HG03457 (cell line): Measurements from ENCODE around the gene ZSWIM3.
A peak's percentile ranks its signal among the peaks of the same experiment; 100 is the strongest.
"Not testable (repeated sequence)": the region's sequence is repeated elsewhere in the genome, so short reads cannot be mapped to it uniquely, and the experiment has no call there.

ENCODE experiments used
- ATAC-seq: cut with Tn5 transposase; IDR thresholded peaks from one replicate; pipeline ENCODE4 v1.9.1; 2021; ENCODE audit warnings: moderate number of reproducible peaks; ENCODE audit not compliant: unreplicated experiment

The ZSWIM3 gene

DNA sequence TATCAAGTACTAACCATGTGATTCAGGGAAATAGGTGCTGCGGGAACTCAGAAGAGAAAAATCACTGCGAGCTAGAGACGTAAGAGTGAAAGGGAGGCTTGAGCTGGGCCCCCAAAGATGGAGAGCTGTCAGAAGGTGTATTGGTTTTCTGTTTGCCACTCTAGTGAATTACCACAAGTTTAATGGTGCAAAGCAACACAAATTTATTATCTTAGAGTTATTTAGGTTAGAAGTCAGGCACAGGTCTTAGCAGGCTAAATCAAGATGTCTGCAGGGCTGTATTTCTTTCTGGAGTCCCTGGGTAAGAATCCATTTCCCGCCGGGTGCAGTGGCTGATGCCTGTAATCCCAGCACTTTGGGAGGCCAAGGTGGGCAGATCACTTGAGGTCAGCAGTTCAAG lies 2.5 kb downstream of the ZSWIM3 start:
- no peak for ATAC-seq

DNA sequence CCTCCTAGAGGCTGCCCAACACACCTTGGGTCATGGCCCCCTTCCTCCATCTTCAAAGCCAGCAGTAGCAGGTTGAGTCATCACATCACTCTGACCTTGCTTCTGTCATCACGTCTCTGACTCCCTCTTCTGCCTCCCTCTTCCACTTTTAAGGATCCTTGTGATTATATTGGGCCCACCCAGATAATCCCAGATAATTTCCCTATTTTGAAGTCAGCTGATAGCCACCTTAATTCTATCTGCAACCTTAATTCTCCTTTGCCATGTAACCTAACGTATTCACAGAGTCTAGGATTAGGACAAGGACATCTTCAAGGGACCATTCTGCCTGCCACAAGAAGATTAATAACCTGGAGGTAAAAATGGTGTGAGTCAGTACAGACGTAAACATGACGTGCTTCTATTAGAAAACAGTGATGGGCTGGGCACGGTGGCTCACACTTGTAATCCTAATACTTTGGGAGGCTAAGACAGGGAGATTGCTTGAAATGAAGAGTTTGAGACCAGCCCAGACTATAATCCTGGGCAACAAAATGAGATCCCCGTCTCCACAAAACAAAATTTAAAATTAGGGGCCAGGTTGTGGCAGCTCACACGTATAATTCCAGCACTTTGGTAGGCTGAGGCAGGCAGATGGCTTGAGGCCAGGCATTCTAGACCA lies 3.3 kb downstream of the ZSWIM3 start:
- no peak for ATAC-seq

DNA sequence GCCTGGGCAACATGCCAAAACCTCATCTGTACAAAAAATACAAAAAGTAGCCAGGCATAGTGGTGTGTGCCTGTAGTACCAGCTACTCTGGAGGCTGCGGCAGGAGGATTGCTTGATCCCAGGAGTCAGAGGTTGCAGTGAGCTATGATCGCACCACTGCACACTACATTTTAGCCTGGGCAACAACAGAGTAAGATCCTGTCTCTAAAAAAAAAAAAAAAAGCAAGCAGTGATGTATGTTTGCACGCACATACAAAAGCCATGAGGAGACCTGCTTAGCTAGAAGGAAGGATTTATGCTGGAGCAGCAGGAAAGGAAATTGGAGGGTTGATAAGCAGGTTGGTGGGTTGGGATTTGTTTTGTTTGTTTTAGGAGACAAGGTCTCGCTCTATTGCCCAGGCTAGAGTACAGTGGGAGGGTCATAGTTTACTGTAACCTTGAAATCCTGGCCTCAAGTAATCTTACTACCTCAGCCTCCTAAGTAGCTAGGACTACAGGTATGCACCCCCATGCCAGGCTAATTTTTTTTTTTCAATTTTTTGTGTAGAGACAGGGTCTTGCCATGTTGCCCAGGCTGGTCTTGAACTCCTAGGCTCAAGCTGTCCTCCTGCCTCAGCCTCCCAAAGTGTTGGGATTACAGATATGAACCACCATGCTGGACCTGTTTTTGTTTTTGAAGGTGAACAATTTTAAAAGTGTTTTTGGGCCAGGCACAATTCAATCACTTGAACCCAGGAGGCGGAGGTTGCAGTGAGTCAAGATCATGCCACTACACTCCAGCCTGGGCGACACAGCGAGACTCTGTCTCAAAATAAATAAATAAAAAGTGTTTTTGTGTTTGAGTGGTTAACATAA lies 4.0 kb downstream of the ZSWIM3 start:
- no peak for ATAC-seq

DNA sequence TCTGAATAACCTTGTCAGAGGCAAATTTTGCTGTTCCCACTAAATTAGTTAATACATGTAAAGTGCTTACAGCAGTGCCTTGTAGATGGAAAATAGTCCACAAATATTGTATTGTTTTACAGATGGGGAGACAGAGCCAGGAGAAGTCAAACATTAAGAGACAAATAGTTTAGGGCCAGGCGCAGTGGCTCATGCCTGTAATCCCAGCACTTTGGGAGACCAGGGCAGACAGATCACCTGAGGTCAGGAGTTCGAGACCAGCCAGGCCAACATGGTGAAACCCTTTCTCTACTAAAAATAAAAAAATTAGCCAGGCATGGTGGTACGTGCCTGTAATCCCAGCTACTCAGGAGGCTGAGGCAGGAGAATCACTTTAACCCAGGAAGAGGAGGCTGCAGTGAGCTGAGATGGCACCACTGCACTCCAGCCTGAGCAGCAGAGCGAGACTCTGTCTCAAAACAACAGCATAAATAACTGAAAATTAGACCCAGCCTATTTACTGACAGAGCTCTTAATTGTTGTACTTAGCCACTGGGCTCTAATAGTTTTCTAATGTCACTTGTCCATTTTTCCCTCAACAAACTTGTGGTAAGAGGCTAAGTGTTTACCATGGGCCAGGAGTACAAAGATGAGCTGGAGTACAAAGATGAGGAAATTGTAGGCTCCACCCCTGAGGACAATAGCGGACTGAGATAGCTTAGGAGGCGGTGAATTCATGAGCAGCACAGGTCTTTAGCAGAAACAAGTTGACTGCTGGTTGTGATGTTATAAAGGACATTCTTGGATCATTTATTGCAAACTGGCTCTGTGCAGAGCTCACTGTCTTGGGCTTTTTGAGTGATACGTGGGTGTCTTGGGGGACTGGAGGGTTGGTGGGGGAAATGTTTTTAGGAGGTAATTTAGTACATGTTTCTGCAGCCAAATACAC lies 6.4 kb downstream of the ZSWIM3 start:
- ATAC-seq: no peak

DNA sequence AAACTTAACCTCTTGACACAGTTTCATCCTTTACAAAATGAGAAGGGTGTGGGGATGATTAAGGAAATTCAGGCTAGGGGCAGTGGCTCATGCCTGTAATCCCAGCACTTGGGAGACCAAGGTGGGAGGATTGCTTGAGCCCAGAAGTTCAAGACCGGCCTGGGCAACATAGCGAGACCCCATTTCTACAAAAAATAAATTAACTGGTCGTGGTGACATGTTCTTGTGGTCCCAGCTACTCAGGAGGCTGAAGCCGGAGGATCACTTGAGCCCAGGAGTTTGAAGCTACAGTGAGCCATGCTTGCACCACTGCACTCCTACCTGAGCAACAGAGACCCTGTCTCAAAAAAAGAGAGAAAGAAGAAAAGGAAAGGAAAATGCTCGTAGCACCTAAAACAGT lies 9.0 kb downstream of the ZSWIM3 start:
- ATAC-seq: no peak

DNA sequence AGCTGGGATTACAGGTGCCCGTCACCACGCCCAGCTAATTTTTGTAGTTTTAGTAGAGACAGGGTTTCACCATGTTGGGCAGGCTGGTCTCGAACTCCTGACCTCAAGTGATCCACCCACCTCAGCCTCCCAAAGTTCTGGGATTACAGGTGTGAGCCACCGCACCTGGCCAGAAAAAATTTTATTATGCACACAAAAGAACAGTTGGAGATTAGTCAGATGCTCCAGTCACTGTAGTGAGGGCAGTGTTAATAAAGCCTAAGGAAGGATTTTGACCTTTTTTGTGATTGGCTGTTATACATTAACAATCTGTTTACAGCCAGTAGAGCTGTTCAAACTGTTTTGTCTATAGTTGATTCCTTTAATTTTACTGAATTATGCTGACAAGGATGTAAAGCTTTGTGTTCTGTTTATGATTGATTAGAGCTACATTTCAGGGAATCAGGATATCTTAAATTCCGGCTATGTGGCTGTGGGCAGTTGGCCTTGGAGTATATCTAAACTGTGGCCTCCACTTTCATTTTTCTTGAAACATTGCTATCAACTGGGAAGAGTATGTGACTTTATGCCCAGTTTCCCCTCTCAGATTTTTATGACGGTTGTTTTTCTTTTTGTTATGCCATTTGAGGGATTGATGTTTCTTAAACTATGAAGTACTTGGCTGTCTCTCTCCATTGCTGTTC lies 9.9 kb downstream of the ZSWIM3 start:
- no peak for ATAC-seq

DNA sequence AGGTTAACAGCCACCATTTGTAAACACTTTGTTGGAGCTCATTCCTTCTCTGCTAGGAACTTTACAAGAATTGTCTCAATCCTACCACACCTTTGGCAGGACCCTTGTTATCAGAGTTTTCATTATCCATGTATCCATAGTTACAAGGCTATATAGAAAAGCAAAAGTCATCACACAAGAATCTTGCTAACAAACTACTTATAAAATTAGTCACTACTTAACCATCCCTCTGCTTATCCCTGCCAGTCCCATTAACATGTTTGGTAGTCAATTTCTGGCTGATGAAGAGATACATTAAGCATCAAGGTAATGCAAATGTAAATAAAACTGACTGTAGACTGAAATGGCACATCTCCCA lies 10.4 kb downstream of the ZSWIM3 start:
- no peak for ATAC-seq

DNA sequence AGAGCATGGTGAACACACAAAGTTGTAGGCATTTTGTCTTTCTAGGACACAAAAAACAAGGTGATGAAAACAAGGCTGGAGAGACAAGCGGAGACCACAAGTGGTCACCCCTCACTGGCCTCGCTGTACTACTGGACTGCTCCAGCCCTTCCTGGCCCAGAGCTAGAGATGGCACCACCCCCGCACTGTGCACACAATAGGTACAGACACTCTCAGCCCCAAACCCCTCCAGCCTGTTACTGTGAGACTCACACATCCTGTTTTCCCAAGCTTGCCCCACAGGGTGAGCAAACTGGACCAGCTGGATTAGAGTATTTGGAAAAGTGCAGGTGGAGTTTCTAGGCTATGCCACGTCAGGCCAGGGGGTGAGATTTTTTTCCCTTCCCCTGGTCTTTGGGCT lies 15.2 kb downstream of the ZSWIM3 start:
- ATAC-seq: no peak

DNA sequence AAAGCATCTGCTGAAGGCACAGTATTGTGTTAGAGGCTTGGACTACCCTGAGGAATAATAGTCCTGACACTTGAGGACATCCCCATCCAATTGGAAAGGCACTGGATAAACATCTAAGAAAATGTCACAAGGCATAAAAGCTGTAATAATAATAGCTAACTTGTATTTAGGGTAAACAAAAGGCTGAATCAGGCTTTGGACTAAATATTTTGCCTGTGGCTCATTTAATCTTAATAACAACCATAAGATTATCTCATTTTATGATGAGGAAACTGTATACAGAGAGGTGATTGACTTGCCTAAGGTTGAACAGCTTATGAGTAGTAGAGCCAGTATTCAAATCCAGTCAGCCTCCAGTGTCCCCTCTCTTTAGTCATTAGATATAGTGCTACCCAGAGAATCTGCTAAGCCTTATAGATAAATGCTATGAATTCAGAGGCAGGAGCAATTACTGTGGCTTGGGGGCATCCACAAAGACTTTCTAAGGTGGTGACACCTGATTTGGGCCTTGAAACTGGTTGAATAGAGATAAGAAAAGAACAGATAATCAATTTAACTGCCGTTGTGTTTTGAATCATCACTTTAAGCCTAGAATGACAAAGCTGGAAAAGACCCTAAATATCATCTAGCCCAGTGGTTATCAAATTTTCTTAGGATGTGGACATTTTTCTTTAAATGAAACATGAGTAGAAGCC lies 16.1 kb downstream of the ZSWIM3 start:
- ATAC-seq: no peak

DNA sequence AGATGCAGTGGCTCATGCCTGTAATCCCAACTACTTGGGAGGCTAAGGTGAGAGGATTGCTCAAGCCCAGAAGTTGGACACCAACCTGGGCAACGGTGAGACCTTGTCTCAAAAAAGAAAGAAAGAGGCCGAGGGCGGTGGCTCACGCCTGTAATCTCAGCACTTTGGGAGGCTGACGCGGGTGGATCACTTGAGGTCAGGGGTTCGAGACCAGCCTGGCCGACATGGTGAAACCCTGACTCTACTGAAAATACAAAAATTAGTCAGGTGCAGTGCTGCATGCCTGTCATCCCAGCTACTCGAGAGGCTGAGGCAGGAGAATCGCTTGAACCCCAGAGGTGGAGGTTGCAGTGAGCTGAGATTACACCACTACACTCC lies 16.7 kb downstream of the ZSWIM3 start:
- not testable (repeated sequence) for ATAC-seq

DNA sequence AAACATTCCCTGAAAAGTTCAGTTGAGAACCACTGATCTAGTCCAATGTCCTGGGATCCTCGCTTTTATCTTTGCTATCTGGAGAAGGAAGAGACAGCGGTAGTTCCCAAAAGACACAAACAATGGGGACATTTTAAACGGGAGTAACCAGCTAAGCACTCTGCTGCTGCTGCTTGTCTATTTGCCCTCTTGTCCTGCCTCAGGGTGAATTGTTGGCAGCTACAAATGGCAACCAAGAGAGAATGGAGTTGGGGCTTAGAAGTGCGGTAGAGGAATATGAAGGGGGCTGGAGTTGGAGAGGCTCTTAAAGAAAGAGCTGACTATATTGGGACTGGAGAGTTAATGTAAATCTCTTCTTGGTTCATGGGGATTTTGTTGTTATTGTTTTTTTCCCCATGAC lies 17.2 kb downstream of the ZSWIM3 start:
- no peak for ATAC-seq

DNA sequence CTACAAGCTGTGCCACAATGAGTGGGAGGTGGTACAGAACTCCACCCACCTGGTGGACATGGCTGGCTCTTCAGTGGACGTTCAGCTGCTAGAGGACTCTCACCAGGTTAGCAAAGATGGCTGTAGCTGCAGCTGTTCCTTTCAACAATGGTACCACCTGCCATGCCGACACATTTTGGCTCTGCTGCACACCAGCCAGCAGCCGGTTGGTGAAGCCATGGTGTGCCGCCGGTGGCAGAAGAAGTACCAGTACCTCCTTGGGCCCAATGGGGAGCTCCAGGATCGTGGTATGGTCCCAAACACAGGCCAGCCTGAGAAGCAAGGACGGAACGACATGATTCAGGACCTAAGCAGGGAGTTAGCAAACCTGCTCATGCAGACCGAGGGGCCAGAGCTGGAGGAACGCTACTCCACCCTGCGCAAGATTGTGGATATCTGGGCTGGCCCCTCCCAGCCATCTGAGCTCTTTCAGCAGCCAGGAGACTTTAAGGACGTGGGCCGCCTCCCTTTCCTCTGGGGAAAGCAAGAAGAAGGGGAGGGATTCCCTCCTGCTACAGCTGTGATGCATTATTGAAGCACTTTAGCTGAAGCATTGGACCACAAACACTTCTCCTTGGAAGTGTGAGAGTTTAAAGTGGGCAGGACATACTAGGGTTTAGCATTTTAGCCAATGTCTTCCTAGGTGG lies 20.8 kb downstream of the ZSWIM3 start:
- no peak for ATAC-seq

DNA sequence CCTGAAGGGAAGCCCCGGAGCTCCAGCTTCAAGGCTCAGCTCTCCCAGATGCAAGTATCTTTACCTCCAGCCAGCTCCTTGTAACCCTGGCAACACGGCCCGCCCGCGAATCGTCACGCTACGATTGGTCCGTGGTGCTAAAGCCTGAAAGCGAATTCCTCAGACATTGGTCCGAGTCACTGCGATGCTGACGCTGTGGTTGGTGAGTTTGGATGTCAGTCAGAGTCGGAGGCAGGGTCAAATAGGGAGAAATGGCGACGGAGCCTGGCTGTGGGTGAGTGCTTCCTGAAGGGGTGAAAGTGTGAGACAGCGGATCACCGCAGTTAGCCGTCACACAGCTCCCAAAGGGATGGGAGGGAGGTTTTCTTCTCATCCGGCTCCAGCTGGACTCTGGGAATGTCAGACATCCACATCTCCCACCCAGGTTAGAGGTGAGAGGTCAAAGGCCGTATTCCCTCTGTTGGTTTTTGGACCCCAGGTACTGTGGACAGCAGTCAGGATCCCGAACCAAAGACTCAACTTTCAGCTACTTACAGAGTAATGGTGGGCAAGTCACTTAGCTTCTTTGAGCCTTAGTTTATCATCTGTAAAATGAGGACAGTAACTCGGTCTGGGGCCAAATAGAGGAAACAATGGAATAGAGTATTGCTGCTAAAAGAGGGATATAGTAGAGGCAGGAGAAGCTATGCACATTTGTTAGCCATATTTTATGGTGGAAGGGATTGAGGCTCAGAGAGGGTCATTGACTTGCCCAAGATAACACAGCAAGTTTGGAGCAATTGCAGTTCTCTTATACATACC lies 23.8 kb downstream of the ZSWIM3 start, which contains the start of gene ZSWIM1:
Gene ZSWIM1, plus strand, starts transcription at position 240 of the 801 bp plus-strand sequence. CDS start 1,366 bp downstream, outside the sequence.
- peak; percentile 96 for ATAC-seq

DNA sequence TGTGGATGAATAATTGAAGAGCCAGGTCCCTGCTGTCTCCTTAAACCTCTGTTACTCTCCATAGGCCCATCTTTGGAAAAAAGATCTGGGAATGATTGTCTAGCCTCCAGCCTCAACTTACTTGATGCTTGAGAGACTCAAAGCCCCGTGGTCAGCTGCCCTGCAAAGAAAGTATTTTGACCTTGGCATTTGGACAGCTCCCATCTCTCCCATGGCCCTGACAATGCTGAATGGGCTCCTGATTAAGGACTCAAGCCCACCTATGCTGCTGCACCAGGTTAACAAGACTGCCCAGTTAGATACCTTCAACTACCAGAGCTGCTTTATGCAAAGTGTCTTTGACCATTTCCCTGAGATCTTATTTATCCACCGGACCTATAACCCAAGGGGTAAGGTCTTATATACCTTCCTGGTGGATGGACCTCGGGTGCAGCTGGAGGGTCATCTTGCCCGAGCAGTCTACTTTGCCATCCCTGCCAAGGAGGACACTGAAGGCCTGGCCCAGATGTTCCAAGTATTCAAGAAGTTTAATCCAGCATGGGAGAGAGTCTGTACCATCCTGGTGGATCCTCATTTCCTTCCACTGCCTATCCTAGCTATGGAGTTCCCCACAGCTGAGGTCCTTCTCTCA lies 25.2 kb downstream of the ZSWIM3 start:
- ATAC-seq: no peak

DNA sequence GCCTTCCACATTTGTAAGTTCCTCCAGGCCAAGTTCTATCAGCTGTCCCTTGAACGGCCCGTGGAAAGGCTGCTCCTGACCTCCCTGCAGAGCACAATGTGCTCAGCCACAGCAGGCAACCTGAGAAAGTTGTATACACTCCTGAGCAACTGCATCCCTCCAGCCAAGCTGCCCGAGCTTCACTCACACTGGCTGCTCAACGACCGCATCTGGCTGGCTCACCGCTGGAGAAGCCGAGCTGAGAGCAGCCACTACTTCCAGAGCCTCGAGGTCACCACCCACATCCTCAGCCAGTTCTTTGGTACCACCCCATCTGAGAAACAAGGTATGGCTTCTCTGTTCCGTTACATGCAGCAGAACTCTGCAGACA lies 25.7 kb downstream of the ZSWIM3 start:
- no peak for ATAC-seq

DNA sequence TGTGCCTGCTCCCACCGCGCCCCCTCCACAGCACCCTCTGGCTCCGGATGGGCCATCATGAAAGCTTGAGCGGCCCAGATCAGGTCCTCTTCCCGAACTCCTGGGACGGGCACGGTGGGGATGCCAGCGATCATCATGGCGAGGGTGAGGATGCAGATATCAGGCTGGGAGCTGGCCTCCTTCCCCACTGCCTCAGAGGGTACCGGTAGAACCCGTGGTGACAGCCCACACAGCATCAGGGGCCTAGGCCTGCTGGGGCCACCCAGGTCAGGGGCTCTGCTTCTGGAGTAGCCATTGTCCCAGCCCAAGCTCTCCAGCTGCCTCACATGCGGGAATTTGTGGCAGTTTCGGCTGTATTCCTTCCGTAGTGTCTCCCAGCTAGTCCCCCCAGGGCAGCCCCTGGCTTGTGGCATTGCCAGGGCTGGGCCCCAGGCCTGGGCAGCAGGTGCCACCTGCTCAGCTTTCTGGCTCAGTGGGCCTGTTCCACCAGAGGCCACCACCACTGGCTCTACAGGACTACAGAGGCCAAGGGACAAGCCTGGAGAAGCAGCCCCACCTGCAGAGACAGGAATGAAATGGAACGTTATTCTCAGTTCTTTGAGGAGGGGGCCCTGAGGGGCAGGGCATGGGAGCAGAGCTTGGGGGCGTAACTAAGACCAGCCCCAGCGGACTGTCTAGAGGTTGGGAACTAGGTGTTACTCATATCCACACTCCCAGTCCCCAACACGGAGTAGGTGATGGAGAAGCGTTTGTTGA lies 29.4 kb downstream of the ZSWIM3 start:
- ATAC-seq: no peak

DNA sequence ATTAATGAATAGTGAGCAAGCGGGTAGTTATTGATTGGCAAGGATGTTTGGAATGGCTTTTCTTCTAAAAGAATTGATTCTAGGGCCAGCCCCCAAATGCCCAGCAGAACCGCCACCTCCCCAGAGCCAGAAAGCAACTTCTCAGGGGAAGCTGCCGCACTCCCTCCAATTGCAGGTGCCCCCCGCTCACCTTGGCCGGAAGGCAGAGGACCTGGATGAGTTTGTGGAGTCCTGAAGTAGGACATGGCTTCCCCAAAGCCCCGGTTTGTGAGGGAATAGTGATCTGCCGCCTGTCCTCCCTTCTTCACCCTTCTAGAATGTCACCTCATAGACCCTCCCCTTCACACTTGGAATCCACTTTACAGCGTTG lies 29.9 kb downstream of the ZSWIM3 start, which contains the start of gene SPATA25:
Gene SPATA25, minus strand, starts transcription at position 277 of the 370 bp plus-strand sequence. Its CDS starts 32 bp downstream, at position 245.
- no peak for ATAC-seq

DNA sequence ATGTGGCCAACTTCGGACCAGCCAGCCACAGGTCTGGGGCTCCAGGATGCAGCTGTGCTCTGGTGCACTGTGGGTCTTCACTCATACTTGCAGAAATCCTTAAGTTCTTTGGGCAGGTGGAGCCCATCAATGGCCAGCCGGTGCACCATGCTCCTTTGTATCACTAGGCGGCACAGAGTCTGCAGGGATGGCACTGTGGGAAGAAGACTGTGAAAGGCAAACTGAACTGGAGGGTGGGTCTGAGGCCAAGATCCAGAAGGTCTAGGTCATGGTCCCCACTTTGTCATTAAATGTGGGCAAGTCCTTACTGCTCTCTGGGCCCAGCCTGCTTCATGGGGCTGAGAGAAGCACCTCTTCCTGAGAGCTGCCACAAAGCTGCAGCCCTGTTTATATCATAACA lies 31.3 kb downstream of the ZSWIM3 start:
- no peak for ATAC-seq
